GM12878 (cell line): Measurements from ENCODE around the gene TRPC6. TPM values are rescaled to one million over a fixed set of nuclear protein-coding genes. Genes with fewer than 3 reads are reported as not detected.

Experiments
- ATAC-seq: fragments of 200-7000 bp; cut with Tn5 transposase; 3 replicates; pipeline ENCODE4 v1.9.1; 2020; ENCODE audit warnings: mild to moderate bottlenecking, moderate library complexity
- BruUV-seq: library from RNA; stranded (reverse); fragments of 400-500 nt; replicated peaks from 2 replicates; lab custom pipeline; 2021; lab: Mats Ljungman, UMichigan
- CTCF ChIA-PET: fragments of 300-600 bp; sonication (Branson Sonifier 250); formaldehyde crosslinking; extraction: SDS; loops from one replicate; lab custom pipeline; 2021; ENCODE audit warnings: inconsistent platforms; lab: Yijun Ruan, JAX
- POLR2A ChIA-PET: fragments of 350-600 bp; formaldehyde crosslinking; extraction: SDS; loops from one replicate; lab custom pipeline; 2021; ENCODE audit warnings: inconsistent platforms; lab: Charles Lee
- RAD21 ChIA-PET: fragments of 300-600 bp; sonication (Branson Sonifier 250); formaldehyde crosslinking; loops from one replicate; lab custom pipeline; 2023; ENCODE audit warnings: antibody characterized with exemption; ENCODE audit not compliant: unreplicated experiment; lab: Charles Lee
- SMC1A ChIA-PET: fragments of 300-600 bp; sonication (Branson Sonifier 250); formaldehyde crosslinking; loops from one replicate; lab custom pipeline; 2023; ENCODE audit not compliant: unreplicated experiment, uncharacterized antibody; lab: Charles Lee
- DNase-seq: peaks from one replicate; pipeline ENCODE4 v3.0.0-alpha.2; 2011; ENCODE audit warnings: low read depth, low spot score
- FAIRE-seq: peaks from 3 replicates; lab custom pipeline; 2011; peaks lifted over from hg19 to GRCh38; lab: Jason Lieb, UNC
- H2AFZ ChIP-seq: 2 replicates; pipeline ENCODE4 v1.6.0; 2011; ENCODE audit warnings: low read depth, low read length, control low read depth; ENCODE audit not compliant: control insufficient read depth
- H3K27ac ChIP-seq: 2 replicates; pipeline ENCODE4 v1.5.1; 2011; ENCODE audit warnings: control low read depth; ENCODE audit not compliant: control insufficient read depth, insufficient read depth
- H3K27me3 ChIP-seq, 2 experiments: replicated peaks in 1 of 2; 2 replicates each; pipeline versions ENCODE4 v1.6.0 to v1.6.1; 2011; ENCODE audit warnings: low read length in 1 of 2; ENCODE audit not compliant: control insufficient read depth in 2 of 2, insufficient read depth in 2 of 2
- H3K36me3 ChIP-seq, 2 experiments: 2 replicates each; pipeline ENCODE4 v1.5.1; 2011; ENCODE audit warnings: low read length in 1 of 2; ENCODE audit not compliant: control insufficient read depth in 2 of 2, insufficient read depth in 2 of 2
- H3K4me1 ChIP-seq: 2 replicates; pipeline ENCODE4 v1.6.1; 2011; ENCODE audit warnings: mild to moderate bottlenecking, low read length, moderate library complexity, mixed read lengths; ENCODE audit not compliant: control insufficient read depth, insufficient read depth
- H3K4me2 ChIP-seq: 2 replicates; pipeline ENCODE4 v1.6.0; 2011; ENCODE audit warnings: control low read depth; ENCODE audit not compliant: control insufficient read depth, insufficient read depth
- H3K4me3 ChIP-seq: fragments of 200-600 bp; sonication (generic); 2 replicates; pipeline ENCODE4 v1.5.1; 2016
- H3K79me2 ChIP-seq: 2 replicates; pipeline ENCODE4 v1.6.0; 2011; ENCODE audit warnings: low read length; ENCODE audit not compliant: control insufficient read depth, insufficient read depth
- H3K9ac ChIP-seq: 2 replicates; pipeline ENCODE4 v1.8.0; 2011; ENCODE audit warnings: low read length, control low read depth, mixed read lengths; ENCODE audit not compliant: control insufficient read depth, insufficient read depth
- H3K9me3 ChIP-seq: replicated peaks from 3 replicates; pipeline ENCODE4 v1.5.1; 2011; ENCODE audit warnings: mild to moderate bottlenecking, low read length; ENCODE audit not compliant: control insufficient read depth, insufficient read depth
- H4K20me1 ChIP-seq: 2 replicates; pipeline ENCODE4 v1.6.0; 2011; ENCODE audit not compliant: control insufficient read depth, insufficient read depth
- ATF2 ChIP-seq: IDR thresholded peaks from 2 replicates; pipeline ENCODE4 v1.6.1; 2012; ENCODE audit warnings: low read length, inconsistent platforms
- CUX1 ChIP-seq: IDR thresholded peaks from 2 replicates; pipeline ENCODE4 v1.6.1; 2012; ENCODE audit warnings: improper control_type of control experiment, low read depth, low read length; ENCODE audit not compliant: insufficient replicate concordance
- E2F8 ChIP-seq: fragments of 450-650 bp; IDR thresholded peaks from 2 replicates; pipeline ENCODE4 v1.6.1; 2018; ENCODE audit warnings: mild to moderate bottlenecking, low read depth, moderate library complexity; ENCODE audit not compliant: partially characterized antibody
- ETV6 ChIP-seq, 2 experiments: fragments of 450-650 bp in 1 of 2; IDR thresholded peaks in 1 of 2; conservative IDR thresholded peaks in 1 of 2; 2 replicates each; pipeline ENCODE4 v1.6.1; 2014; ENCODE audit warnings: antibody characterized with exemption in 1 of 2, borderline replicate concordance in 1 of 2, low read depth in 1 of 2, mild to moderate bottlenecking in 1 of 2, moderate library complexity in 1 of 2
- EZH2 ChIP-seq: IDR thresholded peaks from 2 replicates; pipeline ENCODE4 v1.6.1; 2012; ENCODE audit warnings: low read depth, mild to moderate bottlenecking, control low read depth, inconsistent platforms, low read length, borderline replicate concordance; ENCODE audit not compliant: control insufficient read depth
- FOXK2 ChIP-seq: fragments of 450-650 bp; IDR thresholded peaks from 2 replicates; pipeline ENCODE4 v1.6.1; 2017; ENCODE audit warnings: mild to moderate bottlenecking, moderate library complexity
- JUNB ChIP-seq: IDR thresholded peaks from 2 replicates; pipeline ENCODE4 v1.6.1; 2016; ENCODE audit warnings: antibody characterized with exemption, mild to moderate bottlenecking
- NBN ChIP-seq: fragments of 450-650 bp; IDR thresholded peaks from 2 replicates; pipeline ENCODE4 v1.6.1; 2016
- POLR2A ChIP-seq: IDR thresholded peaks from 2 replicates; pipeline ENCODE4 v1.6.1; 2011; ENCODE audit warnings: low read depth, mild to moderate bottlenecking, low read length
- RAD51 ChIP-seq: fragments of 450-650 bp; IDR thresholded peaks from 2 replicates; pipeline ENCODE4 v1.6.1; 2016; ENCODE audit warnings: moderate library complexity, mild to moderate bottlenecking, inconsistent platforms
- RCOR1 ChIP-seq: conservative IDR thresholded peaks from 2 replicates; pipeline ENCODE4 v1.6.1; 2012; ENCODE audit warnings: low read depth, low read length, improper control_type of control experiment
- SMAD1 ChIP-seq: fragments of 450-650 bp; IDR thresholded peaks from 2 replicates; pipeline ENCODE4 v1.6.1; 2018; ENCODE audit warnings: mild to moderate bottlenecking, low read depth; ENCODE audit not compliant: partially characterized antibody
- TAF1 ChIP-seq: IDR thresholded peaks from 2 replicates; pipeline ENCODE4 v1.6.1; 2011; ENCODE audit warnings: mild to moderate bottlenecking, low read depth, low read length, borderline replicate concordance
- YY1 ChIP-seq: IDR thresholded peaks from 2 replicates; pipeline ENCODE4 v1.6.1; 2011; ENCODE audit warnings: low read depth, mild to moderate bottlenecking, low read length
- ZNF24 ChIP-seq: fragments of 450-650 bp; IDR thresholded peaks from 2 replicates; pipeline ENCODE4 v1.6.1; 2017; ENCODE audit warnings: antibody characterized with exemption, mild to moderate bottlenecking
- WGBS: methylation state at CpG from one replicate; pipeline ENCODE4 v1.1.6; 2016; ENCODE audit warnings: low lambda C conversion rate; ENCODE audit not compliant: insufficient replicate concordance, insufficient coverage; ENCODE audit errors: missing lambda C conversion rate; 5-methylcytosine and 5-hydroxymethylcytosine counted together
- in situ Hi-C: fragments of 300-500 bp; cut with MboI; formaldehyde crosslinking; loops from 9 replicates; pipeline ENCODE4 v1.14.3; 2018; ENCODE audit warnings: mixed read lengths
- intact Hi-C: fragments of 100-400 bp; cut with micrococcal nuclease; formaldehyde crosslinking; loops from one replicate; pipeline ENCODE4 v1.14.2; 2022; ENCODE audit not compliant: unreplicated experiment
- polyA plus RNA-seq, 11 experiments: library from polyadenylated mRNA; depleted of rRNA in 4 of 11; unstranded in 6 of 11; stranded (reverse) in 5 of 11; fragments of >200 nt; fragmentation: Nextera tagmentation in 4 of 11; fragmentation: Illumina TruSeq in 1 of 11; extraction: Ambion mirVana in 4 of 11; extraction: Trizol in 1 of 11; gene quantifications; 1 replicate in 1 of 11; 2 replicates in 10 of 11; pipeline versions ENCODE4 v1.2.1 to v1.2.3, GENCODE V29; 2011 to 2016; ENCODE audit warnings: inconsistent platforms in 2 of 11, missing spikeins in 2 of 11, low read depth in 1 of 11
- total RNA-seq, 4 experiments: library from RNA; depleted of rRNA in 3 of 4; stranded (reverse); fragments of >200 nt in 3 of 4; fragmentation: Illumina TruSeq in 1 of 4; extraction: Trizol in 1 of 4; gene quantifications; 2 replicates each; pipeline versions ENCODE4 v1.2.1 to v1.2.3, GENCODE V29; 2013 to 2021

Gene TRPC6
- total and polyA plus RNA-seq, 10 of the 15 experiments (the other 5 are each of a cell fraction or from before 2014, with no cell fraction given) = not detected

- TF ChIP-seq E2F8 (no peak), SMAD1 (no peak), YY1 (no peak), RAD51 (no peak), ATF2 (no peak), EZH2 (no peak), POLR2A (no peak), JUNB (no peak), NBN (no peak)
Observed at GRCh38 chr11:101474666-101475065, 109.1 kb downstream of the TRPC6 start (continued).

- in situ Hi-C loops (no loop called here), intact Hi-C loops (no loop called here)
- CTCF ChIA-PET = interaction anchor here (0.6 kb wide), 1 partner anchor 156 kb away, joined by 3 read pairs; no protein-coding TSS in a partner anchor
- Histone ChIP-seq H2AFZ (no peak overlapping the region), H3K4me2 (no peak overlapping the region), H3K9me3 (no peaks in the 10 kb centered on the region), H3K4me1 (no peaks in the 10 kb centered on the region), H4K20me1 (no peaks in the 10 kb centered on the region), H3K79me2 (no peaks in the 10 kb centered on the region), H3K27ac (no peak overlapping the region), H3K9ac (no peak overlapping the region), H3K4me3 (no peak overlapping the region), H3K27me3 (no peaks in the 10 kb centered on the region; a peak in 1 of 4 replicates), H3K36me3 (no peaks in the 10 kb centered on the region)
- no TSS peak for BruUV-seq
- POLR2A ChIA-PET = no interaction called here
- 0% methylated on average over 3 of the region's 3 CpGs for WGBS
- FAIRE-seq = no peak
- DNase-seq = no peak
- SMC1A ChIA-PET = no interaction called here
- no peak for ATAC-seq
- RAD21 ChIA-PET = no interaction called here
- TF ChIP-seq ETV6 (conservative IDR thresholded peaks at IDR 0.05 in 1 of 2, IDR thresholded peaks at IDR 0.05 in 1 of 2; ENCODE audit: borderline replicate concordance in 1 of 2, low read depth in 1 of 2) = no peak
- TF ChIP-seq FOXK2 = no peak
- TF ChIP-seq ZNF24 = no peak
- TF ChIP-seq TAF1 = no peak
- TF ChIP-seq CUX1 = no peak
- no peak for TF ChIP-seq RCOR1
Observed at GRCh38 chr11:101470881-101471520, 112.8 kb downstream of the TRPC6 start.
